GM19023 (cell line): ENCODE results near the gene DTX1.

ENCODE experiments used
- ATAC-seq: cut with Tn5 transposase; IDR thresholded peaks from one replicate; pipeline ENCODE4 v1.9.1; 2021; ENCODE audit warnings: mild to moderate bottlenecking, moderate library complexity; ENCODE audit not compliant: unreplicated experiment

Gene DTX1

DNA sequence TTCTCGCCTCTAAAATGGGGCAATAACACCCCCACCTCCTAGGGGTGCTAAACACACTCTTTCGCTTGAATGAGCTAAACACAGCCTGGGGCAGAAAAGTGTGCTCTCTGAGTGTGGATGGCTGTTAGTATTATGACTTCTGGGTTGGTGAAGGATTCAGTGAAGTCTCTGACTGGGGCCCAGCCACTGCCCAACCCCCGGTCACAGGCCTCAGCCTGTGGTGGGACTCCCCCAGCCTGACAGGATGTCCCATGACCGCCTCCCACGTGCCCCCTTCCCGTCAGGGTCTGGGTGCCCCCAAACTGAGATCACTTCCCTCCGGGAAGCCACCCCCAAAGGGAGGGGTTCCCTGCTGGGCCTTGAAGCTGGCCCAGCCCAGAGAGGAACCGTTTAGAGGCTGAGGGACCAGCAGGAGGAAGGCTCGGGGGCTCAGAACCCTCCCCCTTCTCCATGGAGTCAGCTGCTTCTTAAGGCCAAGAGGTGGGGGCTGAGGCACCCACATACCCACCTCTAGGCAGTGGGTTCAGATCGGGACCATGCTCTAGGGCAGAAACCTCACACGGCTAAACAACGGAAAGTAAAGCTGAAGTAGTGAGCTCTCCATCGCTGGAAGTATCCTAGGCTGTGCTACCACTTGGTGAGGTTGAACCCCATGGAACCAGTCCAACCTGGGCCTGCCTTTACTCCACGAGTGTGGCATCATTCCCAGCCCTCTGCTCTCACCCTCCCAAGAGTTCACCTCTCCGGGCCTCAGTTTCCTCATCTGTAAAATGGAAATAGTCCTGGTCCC is 13.8 kb downstream of the DTX1 start:
- no peak for ATAC-seq

GRCh38 chr12:113071135-113072112 is 14.9 kb downstream of the DTX1 start:
- no peak for ATAC-seq

GRCh38 chr12:113072136-113072535 is 15.6 kb downstream of the DTX1 start:
- ATAC-seq = no peak

GRCh38 chr12:113073586-113073985 is 17.1 kb downstream of the DTX1 start:
- ATAC-seq = no peak

DNA sequence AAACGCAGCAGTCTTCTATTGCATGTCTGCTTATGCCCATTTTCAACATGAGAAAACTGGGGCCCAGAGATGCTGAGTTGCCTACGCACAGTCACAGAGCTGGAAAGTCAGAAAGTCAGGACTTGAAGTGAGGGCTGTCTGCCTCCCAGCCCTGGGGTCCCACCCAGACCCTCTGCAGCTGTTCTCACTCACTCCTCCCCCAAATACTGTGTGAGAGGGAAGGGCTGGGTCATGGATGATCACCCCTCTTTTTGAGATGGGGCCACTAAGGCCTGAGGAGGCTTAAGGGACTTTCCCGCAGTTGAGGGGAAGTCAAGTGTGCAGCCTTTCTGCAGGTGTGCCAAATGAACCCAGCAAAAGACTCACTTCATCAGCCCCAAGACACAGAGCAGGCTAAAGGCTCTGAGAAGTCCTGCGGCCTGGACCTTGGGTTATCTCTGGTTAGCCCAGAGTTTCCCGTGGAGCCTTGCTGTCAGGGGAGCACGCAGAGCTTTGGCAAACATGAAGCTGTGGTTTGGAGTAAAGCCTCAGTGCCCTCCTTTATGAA is 18.7 kb downstream of the DTX1 start:
- peak; percentile 94 for ATAC-seq

DNA sequence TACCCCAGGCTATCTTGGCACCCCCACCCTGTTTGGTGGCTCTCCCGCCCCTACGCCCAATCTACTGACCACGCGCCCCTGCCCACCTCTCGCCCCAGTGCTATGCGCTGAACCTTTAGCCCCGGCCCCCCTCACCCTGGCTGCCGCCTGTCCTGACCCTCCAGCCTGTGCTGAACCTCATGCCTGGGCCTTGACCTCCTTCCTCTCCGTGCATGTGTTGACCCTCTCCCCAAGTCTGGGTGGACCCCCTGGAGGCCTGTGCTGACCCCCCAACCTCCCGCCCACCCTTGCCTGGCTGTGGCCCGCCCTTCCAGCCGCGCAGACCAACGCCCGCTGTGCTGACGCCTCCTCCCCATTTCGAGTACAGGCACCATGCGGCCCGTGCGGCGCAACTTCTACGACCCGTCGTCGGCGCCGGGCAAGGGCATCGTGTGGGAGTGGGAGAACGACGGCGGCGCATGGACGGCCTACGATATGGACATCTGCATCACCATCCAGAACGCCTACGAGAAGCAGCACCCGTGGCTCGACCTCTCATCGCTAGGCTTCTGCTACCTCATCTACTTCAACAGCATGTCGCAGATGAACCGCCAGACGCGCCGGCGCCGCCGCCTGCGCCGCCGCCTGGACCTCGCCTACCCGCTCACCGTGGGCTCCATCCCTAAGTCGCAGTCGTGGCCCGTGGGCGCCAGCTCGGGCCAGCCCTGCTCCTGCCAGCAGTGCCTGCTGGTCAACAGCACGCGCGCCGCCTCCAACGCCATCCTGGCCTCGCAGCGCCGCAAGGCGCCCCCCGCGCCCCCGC is 20.7 kb downstream of the DTX1 start:
- ATAC-seq = no peak

- ATAC-seq = no peak
These were observed 21.3 kb downstream of the DTX1 start for GRCh38 chr12:113077859-113078255.

DNA sequence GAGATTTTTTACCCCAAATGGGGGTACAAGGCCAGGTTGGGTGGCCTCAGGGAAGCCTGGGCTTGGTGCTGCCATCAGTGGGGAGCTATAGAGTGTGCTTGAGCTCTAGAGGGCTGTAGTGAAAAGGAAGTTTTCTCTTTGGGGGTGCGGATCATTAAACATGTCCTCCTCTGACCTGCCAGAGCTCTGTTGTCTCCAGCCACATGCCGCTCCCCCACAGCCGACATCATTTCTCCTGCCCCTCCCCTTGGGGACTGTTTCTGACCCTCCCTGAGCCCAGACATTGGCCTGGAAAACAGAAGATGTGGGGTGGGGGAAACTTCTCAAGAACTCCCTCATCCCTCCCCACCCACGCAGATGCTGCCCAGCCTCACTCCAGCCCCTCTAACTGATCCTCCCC is 25.3 kb downstream of the DTX1 start:
- no peak for ATAC-seq

- ATAC-seq = peak; percentile 64
These were observed 26.1 kb downstream of the DTX1 start for GRCh38 chr12:113082486-113083148.

DNA sequence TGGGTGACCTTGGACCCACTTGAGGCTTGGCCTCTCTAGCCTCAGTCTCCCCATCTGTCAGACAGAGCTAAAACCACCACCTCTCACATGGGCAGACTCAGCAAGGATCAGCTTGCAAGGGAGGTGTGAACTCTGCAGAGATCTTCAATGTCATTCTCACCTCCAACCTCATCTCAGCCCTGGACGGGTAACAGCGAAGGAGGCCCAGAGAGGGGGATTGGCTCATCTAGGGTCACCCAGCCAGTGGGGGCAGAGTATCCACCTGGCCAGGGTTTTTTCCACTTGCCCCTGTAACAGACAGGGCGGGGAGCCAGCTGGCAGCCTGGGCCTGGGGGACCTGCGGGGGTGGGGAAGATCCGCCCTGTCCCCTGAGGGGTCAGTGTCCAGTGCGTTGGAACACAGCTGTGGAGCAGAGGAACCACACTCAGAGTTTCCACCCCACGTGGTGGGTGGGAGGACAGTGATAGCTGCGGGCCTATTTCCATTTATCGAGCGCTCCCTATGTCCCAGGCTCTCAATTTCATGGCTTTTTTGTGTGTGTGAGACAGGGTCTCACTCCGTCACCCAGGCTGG is 27.4 kb downstream of the DTX1 start:
- ATAC-seq = no peak

DNA sequence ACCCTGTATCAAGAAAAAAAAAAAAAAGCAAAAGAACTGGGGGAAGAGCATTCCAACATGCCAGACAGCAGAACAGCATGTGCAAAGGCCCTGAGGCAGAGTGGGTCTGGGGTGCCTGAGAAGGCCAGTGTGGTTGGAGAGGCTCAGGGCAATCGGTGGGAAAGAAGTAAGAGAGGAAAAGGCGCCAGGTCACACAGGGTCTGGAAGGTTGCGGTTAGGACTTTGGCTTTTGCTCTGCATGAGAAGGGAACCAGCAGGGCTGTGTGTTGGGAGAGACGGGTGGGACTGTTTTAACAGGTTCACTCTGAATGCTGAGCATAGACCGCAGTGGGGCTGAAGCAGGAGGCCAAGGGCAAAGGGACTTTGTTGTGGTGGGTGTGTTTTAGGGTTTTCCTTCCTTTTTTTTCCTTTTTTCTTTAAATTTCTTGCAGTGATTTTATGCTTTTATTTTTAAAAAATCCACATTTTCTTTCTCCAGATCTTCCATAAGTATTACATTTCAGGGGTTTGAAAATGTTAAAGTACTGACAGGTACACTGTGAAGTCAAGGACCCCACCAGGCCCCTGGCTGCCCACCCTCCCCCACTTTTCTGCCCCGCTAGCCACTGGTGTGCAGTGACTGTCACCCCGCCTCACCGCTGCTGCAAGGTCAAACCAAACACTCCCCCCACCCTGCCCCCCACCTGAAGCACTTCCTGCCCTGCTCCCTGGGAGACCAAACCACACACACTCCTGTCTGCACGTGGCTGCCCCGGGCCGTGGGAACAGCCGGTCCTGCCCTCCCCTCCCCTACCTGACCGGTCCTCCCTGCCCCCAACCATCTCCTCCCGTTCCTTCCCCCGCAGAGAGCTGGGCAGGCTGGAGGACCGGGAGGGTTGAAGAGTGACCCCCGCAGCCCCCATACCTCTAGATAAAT is 30.0 kb downstream of the DTX1 start:
- ATAC-seq = no peak

- no peak for ATAC-seq
These were observed 30.7 kb downstream of the DTX1 start for GRCh38 chr12:113087193-113087592.

DNA sequence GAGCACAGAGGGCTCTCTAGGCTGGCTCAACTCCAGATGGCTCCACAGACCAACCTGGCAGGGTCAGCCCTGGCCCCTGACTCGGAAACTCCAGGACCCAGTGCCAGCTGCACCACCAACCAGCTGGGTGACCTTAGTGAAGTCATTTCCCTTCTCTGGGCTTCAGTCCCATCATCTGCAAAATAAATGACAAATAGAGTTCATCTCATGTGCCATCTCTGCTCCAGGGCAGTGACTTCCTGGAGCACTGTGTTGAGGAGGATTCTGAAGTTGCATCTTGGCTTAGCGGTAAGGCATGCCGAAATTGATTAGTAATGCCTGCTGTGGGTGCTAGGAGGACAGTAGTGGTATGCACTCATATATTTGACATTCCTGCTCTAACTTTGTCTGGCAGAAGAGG is 31.5 kb downstream of the DTX1 start:
- ATAC-seq = no peak

DNA sequence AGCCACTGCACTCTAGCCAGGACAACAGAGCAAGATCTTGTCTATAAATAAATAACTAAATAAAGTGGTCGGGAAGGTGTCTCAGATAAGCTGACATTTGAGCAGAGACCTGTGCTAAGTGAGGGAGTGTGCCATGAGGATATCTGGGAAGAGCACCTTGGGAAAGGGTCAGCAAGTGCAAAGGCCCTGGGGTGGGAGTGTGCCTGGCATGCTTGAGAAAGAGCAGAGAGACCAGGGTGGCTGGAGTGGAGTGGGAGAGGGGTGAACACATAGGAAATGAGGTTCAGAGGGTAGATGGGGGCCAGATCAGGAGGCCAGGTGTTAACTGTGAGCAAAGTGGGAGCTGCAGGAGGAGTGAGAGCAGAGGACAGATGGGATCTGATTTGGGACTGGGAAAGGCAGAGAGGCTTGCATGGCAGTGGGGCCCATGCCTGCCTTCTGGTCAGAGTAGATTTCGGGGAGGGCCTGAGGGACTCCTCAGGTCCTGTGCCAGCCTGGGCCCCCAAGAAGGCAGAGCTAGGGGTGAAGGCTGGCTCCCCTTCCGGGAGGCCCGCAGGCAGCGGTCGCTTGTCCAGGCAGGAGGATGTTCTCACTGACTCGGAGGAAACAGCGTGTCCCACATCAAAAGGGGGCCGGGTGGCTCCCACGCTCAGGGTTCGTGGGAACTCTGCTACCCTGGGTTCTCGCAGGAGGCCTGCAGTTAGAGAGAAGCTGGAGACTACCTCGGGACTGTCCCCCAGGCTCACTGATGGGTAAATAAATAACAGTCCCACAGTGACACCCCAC is 32.6 kb downstream of the DTX1 start:
- no peak for ATAC-seq

GRCh38 chr12:113089839-113090238 is 33.3 kb downstream of the DTX1 start:
- no peak for ATAC-seq

- no peak for ATAC-seq
These were observed 34.2 kb downstream of the DTX1 start for GRCh38 chr12:113090740-113091139.

DNA sequence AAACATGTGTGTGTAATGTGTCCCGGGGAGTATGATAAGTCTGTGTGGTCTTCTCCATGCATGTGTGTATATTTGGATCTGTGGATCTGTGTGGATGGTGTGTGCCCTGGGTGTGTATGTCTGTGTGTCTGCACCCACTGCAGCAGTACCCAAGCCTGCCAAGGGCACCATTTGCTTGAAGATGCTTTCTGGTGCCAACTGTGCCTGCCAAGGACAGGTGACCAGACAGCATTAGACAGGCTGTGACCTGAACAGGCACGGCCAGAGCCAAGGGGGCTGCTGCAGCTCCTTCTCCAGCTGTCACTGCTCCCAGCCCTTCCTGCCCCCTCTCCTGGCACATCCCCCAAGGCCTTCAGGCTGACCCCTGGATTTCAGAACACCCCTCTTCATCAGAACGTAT is 35.0 kb downstream of the DTX1 start:
- ATAC-seq = no peak
